ENCODE results near the gene SERPINA7. TPM values are rescaled to one million over a fixed set of nuclear protein-coding genes. Genes with fewer than 3 reads are reported as not detected.

SERPINA7 gene
- polyA plus RNA-seq, 1 donor = 0.48 TPM

Other genes with a start within 250 kb of the SERPINA7 start
- 4.9 TPM for gene NRK, start 216.2 kb downstream of the SERPINA7 start, polyA plus RNA-seq
- gene PWWP3B, start 129.6 kb upstream of the SERPINA7 start, polyA plus RNA-seq = 18.1 TPM

Data from large intestine (tissue), 1 donor.